Panc1 (cell line): ENCODE measurements around the gene CUX1.

Source experiments
- CTCF ChIP-seq: fragments of 450-650 bp; IDR thresholded peaks from 2 replicates; pipeline ENCODE4 v1.5.1; 2017; ENCODE audit warnings: mild to moderate bottlenecking
- POLR2AphosphoS5 ChIP-seq: IDR thresholded peaks from 2 replicates; pipeline ENCODE4 v1.6.1; 2012; ENCODE audit warnings: mild to moderate bottlenecking, low read depth, low read length, moderate library complexity
- SIN3A ChIP-seq: IDR thresholded peaks from 2 replicates; pipeline ENCODE4 v1.6.1; 2012; ENCODE audit warnings: low read depth, mild to moderate bottlenecking, low read length, moderate library complexity, borderline replicate concordance; ENCODE audit not compliant: insufficient read depth
- TCF7L2 ChIP-seq: IDR thresholded peaks from 2 replicates; pipeline ENCODE4 v1.6.1; 2011; ENCODE audit warnings: mild to moderate bottlenecking, low read depth, low read length, inconsistent platforms
- TF ChIP-seq, protein P1 (sequence below), 2 experiments: IDR thresholded peaks; 2 replicates each; pipeline ENCODE4 v1.6.1; 2011 to 2012; ENCODE audit warnings: low read depth in 2 of 2, control low read depth in 1 of 2, low read length in 1 of 2, mild to moderate bottlenecking in 1 of 2, moderate library complexity in 1 of 2; ENCODE audit not compliant: insufficient read depth in 1 of 2

DNA sequence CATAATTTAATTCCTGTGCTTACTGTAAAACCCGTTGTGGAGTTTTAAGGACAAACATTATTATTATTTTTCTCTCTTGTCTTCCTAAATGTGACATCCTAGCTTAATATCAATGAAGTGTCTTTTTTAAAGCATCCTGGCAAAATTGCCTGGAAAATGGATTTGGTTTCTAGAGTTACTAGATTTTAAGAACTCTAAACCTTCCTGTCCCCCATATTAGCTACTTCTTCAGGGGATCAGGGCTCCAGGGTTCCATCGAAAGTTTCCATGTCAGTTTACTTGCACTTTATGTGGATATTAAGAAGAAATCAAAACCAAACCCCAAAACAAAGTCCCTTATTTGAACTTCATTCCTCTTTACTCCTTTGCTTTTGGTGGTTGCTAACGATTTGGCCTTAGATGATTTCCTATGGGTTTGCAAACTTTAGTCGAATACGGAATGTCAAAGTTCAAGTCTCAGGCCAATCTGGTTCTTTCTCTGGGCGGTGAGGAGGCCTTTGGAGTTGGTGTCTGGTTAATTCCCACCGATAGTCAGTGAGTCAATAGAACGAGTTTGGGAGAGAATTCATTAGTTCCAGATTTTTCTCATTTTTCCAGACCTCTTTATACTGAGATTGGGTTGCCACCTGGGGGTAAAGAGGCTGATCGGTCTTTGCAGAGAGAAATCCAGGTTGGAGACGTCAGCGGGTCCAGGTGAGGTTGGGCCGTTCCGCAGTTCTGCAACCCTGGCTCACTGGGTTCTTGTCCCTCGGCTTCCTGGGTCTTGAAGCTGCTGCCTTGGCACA lies 1.1 kb downstream of the CUX1 start:
- TF ChIP-seq CTCF (no peak), POLR2AphosphoS5 (no peak), SIN3A (no peak), TCF7L2 (no peak)
- TF ChIP-seq, protein P1, sequence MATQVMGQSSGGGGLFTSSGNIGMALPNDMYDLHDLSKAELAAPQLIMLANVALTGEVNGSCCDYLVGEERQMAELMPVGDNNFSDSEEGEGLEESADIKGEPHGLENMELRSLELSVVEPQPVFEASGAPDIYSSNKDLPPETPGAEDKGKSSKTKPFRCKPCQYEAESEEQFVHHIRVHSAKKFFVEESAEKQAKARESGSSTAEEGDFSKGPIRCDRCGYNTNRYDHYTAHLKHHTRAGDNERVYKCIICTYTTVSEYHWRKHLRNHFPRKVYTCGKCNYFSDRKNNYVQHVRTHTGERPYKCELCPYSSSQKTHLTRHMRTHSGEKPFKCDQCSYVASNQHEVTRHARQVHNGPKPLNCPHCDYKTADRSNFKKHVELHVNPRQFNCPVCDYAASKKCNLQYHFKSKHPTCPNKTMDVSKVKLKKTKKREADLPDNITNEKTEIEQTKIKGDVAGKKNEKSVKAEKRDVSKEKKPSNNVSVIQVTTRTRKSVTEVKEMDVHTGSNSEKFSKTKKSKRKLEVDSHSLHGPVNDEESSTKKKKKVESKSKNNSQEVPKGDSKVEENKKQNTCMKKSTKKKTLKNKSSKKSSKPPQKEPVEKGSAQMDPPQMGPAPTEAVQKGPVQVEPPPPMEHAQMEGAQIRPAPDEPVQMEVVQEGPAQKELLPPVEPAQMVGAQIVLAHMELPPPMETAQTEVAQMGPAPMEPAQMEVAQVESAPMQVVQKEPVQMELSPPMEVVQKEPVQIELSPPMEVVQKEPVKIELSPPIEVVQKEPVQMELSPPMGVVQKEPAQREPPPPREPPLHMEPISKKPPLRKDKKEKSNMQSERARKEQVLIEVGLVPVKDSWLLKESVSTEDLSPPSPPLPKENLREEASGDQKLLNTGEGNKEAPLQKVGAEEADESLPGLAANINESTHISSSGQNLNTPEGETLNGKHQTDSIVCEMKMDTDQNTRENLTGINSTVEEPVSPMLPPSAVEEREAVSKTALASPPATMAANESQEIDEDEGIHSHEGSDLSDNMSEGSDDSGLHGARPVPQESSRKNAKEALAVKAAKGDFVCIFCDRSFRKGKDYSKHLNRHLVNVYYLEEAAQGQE (IDR thresholded peaks at IDR 0.05; ENCODE audit: insufficient read depth in 1 of 2, low read depth in 2 of 2, low read length in 1 of 2), result no peak
